GM12873 (cell line): ENCODE data around the gene MCRS1.

ENCODE experiments used
- TF ChIP-seq, protein P1 (sequence below): IDR thresholded peaks from 2 replicates; pipeline ENCODE4 v1.5.1; 2012; ENCODE audit warnings: low read depth, mild to moderate bottlenecking, moderate library complexity, low read length, control low read depth; ENCODE audit not compliant: insufficient read depth; ENCODE audit errors: missing control alignments

The MCRS1 gene

DNA sequence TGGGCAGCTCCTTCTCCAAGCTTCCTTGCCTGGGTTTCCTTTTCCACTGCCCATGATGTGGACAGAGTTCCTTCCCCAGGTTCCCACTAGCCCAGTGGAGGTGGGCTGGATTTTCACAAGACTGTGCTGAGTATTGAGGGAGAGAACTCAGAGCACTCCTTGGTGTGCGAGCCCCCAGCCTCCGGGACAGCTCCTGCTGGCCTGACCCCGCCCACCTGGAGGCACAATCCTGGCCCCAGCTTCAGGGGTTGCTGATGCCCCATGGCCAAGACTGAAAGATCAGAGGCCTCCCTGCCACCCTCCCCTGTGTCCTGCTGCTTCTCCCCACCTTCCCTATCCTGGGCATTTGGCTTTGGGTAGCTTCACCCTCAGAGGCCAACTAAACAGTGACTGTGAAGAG, 21.5 kb downstream of the MCRS1 start:
- TF ChIP-seq, protein P1, sequence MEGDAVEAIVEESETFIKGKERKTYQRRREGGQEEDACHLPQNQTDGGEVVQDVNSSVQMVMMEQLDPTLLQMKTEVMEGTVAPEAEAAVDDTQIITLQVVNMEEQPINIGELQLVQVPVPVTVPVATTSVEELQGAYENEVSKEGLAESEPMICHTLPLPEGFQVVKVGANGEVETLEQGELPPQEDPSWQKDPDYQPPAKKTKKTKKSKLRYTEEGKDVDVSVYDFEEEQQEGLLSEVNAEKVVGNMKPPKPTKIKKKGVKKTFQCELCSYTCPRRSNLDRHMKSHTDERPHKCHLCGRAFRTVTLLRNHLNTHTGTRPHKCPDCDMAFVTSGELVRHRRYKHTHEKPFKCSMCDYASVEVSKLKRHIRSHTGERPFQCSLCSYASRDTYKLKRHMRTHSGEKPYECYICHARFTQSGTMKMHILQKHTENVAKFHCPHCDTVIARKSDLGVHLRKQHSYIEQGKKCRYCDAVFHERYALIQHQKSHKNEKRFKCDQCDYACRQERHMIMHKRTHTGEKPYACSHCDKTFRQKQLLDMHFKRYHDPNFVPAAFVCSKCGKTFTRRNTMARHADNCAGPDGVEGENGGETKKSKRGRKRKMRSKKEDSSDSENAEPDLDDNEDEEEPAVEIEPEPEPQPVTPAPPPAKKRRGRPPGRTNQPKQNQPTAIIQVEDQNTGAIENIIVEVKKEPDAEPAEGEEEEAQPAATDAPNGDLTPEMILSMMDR, result no peak

DNA sequence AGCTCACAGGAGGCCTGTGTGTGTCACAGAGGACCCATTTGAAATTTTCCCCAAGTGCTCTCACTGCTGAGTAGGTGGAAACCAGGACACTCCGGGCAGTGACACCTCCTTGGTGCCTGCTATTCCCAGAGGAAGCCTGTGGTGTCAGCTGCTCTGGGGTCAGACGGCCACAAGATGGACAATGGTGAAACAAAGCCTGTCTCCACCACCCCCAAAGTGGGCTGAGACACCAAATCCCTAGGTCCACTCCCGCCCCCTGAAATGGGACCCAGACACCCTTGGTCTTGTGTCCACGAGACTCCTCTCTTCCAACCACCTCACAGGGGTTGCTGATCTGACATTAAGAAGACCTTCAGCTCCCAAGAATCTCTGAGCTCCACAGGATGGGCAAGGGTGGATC, 22.1 kb downstream of the MCRS1 start:
- TF ChIP-seq, protein P1, result no peak

DNA sequence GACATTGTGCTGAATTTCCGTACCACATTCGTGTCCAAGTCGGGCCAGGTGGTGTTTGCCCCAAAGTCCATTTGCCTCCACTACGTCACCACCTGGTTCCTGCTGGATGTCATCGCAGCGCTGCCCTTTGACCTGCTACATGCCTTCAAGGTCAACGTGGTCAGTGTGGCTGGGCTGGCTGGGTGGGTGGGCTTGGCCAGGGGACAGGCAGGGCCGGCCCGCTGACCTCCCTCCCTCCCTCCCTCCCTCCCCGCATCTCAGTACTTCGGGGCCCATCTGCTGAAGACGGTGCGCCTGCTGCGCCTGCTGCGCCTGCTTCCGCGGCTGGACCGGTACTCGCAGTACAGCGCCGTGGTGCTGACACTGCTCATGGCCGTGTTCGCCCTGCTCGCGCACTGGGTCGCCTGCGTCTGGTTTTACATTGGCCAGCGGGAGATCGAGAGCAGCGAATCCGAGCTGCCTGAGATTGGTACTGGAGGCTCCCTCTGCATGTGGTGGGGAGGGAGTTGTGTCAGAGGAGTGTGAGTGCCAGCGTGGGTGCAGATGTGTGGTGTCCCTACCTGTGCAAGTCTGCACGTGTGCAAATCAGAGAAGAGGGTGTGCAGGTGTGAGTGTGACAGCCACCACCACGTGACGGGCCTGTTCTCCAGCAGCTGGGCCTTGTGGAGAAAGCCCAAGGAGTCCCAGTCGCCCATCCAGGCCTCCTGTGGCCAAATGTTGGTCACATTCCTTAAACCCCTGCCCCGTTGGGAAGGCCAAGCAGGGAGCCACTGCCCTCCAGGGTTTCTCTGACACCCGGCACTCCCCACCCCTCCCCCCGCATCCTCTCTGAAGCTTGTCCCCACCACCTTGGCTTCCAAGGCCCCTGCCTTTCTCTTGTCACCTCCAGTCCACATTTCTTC, 23.8 kb downstream of the MCRS1 start:
- TF ChIP-seq, protein P1, result no peak

DNA sequence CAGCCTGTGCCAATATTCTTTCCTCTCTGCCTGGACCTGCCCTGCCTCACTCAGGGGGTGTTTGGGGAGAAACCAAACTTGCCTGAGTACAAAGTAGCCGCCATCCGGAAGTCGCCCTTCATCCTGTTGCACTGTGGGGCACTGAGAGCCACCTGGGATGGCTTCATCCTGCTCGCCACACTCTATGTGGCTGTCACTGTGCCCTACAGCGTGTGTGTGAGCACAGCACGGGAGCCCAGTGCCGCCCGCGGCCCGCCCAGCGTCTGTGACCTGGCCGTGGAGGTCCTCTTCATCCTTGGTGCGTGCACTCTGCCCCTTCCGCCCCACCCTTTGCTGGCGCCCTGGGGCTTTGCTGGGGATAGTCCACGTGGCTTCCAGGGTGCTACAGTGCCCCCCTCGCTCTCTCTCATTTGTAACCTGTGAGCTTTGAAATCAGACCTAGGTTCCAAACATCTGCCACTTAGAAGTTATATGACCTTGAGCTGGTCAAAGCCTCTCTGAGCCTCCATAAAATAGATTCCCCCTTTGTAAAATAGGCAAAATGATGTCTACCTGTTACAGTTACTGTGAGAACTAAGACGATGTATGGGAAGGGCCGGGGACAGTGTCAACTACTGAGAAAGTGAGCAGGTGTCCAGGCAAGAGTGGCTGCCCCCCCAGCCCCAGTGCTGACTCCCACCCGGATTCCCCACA, 24.6 kb downstream of the MCRS1 start:
- TF ChIP-seq, protein P1, result no peak

DNA sequence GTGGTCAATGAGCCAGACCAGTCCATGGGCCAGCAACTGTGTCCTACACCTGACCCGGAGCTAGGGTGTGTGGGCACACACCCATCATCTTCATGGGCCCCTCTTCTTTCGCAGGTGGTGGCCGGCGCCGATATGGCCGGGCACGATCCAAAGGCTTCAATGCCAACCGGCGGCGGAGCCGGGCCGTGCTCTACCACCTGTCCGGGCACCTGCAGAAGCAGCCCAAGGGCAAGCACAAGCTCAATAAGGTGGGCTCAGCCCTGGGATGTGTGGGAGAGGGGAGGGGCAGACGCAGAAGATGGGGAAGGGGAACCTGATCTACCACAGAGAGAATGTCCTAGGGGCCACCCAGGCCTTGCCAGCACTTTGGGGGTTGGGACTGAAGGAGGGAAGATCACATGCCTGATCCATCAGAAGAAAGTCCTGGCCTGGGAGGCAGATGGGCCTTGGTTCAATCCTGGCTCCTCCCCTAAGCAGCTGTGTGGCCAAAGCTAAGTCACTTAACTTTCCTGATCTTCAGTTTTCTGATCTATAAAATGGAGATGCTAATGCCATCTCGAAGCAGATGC, 25.3 kb downstream of the MCRS1 start:
- TF ChIP-seq, protein P1, result no peak

DNA sequence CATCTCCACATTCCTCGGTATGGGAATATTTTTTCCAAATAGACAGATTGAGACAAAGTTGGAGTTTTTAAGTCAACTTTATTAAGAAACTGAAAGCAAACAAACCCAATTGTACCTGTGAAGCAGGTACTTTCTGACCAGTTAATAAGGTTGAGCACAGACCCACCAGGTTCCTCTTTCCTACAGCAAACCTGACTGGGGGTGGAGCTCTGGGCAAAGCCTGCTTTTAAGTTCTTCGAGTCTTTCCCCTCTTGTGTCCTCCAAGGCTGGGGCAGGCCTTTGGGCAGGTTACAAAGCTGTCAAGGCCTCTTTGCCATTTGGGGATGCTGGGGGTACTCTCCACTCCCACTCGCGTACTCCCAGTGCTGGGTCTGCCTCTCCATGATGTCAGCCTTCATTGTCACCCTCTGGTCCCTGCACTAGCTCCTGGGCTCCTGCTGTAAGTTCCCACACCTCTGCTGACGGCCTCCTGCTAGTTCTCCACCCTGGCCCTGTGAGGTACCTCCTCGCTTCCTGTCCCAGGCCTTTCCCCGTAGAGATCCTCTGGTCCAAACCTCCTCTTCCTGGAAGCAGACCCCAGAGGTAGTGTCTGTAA, 25.9 kb downstream of the MCRS1 start:
- TF ChIP-seq, protein P1, result no peak
